ENCODE measurements around the gene ELP5. TPM values are rescaled to one million over a fixed set of nuclear protein-coding genes. Genes with fewer than 3 reads are reported as not detected.

Gene ELP5
- total and polyA plus RNA-seq, 2 donors (not counting 1 experiment from before 2014, with no cell fraction given) = 22.6 to 33.2 TPM

DNA sequence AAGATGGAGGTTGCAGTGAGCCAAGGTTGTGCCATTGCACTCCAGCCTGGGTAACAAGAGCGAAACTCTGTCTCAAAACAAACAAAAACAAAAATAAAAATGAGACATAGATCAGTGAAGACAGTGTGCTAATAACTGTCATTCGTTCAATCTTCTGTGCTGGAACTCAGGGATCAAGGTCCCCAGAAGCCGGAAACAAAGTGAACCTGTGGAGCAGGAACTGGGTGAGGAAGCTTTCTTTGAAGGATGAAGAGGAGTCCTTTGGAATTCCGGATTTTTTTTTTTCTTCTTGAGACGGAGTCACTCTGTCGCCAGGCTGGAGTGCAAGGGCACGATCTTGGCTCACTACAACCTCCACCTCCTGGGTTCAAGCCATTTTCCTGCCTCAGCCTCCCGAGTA lies 27.4 kb downstream of the ELP5 start:
- Histone ChIP-seq H2AFZ (ENCODE audit: low read length) (no peak overlapping the region), H3K36me3 (ENCODE audit: control insufficient read depth, insufficient read depth, low read length) (no peaks in the 10 kb centered on the region), H3K9me3 (ENCODE audit: control insufficient read depth, insufficient read depth, low read depth, low read length) (no peaks in the 10 kb centered on the region), H3K79me2 (ENCODE audit: control insufficient read depth, insufficient read depth, low read length) (no peaks in the 10 kb centered on the region), H3K4me1 (ENCODE audit: control insufficient read depth, extremely low read depth, insufficient read depth, low read length) (peaks cover 8% of the 10 kb centered on the region), H3K4me3 (replicated peaks in 1 of 4; ENCODE audit: control extremely low read depth in 1 of 4, insufficient read depth in 1 of 4, low read depth in 3 of 4, low read length in 4 of 4) (no peak overlapping the region), H3K27ac (ENCODE audit: insufficient read depth, low read length) (no peak overlapping the region), H3K9ac (ENCODE audit: insufficient read depth, low read length) (no peak overlapping the region), H3K27me3 (ENCODE audit: control insufficient read depth, insufficient read depth, low read length) (peaks cover 19% of the 10 kb centered on the region), H3K4me2 (ENCODE audit: extremely low read depth, insufficient read depth, low read length) (no peak overlapping the region), H4K20me1 (ENCODE audit: control insufficient read depth, extremely low read depth, insufficient read depth, low read length) (no peaks in the 10 kb centered on the region)
- TF ChIP-seq EZH2 (IDR thresholded peaks at IDR 0.05; ENCODE audit: low read length, missing control alignments) = no peak
- TF ChIP-seq, protein P1, sequence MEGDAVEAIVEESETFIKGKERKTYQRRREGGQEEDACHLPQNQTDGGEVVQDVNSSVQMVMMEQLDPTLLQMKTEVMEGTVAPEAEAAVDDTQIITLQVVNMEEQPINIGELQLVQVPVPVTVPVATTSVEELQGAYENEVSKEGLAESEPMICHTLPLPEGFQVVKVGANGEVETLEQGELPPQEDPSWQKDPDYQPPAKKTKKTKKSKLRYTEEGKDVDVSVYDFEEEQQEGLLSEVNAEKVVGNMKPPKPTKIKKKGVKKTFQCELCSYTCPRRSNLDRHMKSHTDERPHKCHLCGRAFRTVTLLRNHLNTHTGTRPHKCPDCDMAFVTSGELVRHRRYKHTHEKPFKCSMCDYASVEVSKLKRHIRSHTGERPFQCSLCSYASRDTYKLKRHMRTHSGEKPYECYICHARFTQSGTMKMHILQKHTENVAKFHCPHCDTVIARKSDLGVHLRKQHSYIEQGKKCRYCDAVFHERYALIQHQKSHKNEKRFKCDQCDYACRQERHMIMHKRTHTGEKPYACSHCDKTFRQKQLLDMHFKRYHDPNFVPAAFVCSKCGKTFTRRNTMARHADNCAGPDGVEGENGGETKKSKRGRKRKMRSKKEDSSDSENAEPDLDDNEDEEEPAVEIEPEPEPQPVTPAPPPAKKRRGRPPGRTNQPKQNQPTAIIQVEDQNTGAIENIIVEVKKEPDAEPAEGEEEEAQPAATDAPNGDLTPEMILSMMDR (conservative IDR thresholded peaks at IDR 0.05 in 1 of 2, IDR thresholded peaks at IDR 0.05 in 1 of 2; ENCODE audit: low read depth in 1 of 2, low read length in 2 of 2) = no peak
- DNase-seq (ENCODE audit: low read depth in 2 of 2) = no peak

DNA sequence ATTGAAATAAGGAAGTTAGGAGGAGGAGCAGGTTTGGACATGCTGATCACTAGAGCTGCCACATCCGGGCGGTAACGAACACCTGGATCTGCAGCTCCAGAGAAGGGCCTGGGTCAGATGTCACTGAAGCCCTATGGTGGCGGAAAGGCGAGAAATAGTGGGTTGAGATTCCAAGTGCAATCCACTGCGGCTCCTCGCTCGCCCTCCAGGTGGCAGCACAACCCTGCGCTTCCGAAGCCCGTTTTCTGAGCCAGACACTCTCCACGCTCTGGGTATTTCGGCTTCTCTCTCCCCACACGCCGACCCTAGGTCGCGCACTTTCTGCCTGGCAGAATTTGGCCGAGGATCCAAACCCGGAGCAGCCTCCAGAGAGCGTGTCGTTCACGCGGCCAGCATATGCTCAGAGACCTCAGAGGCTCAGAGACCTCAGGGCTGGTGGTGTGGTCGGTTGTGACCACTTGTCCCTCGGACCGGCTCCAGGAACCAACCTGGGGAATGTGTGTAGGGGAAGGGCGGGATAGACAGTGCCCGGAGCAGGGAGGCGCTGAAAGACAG lies 28.6 kb downstream of the ELP5 start:
- Histone ChIP-seq H3K9me3 (ENCODE audit: control insufficient read depth, insufficient read depth, low read depth, low read length) (no peaks in the 10 kb centered on the region), H3K4me2 (ENCODE audit: extremely low read depth, insufficient read depth, low read length) (peak overlapping the region; percentile 100), H3K27me3 (ENCODE audit: control insufficient read depth, insufficient read depth, low read length) (peaks cover 28% of the 10 kb centered on the region), H3K27ac (ENCODE audit: insufficient read depth, low read length) (peak overlapping the region; percentile 43), H3K4me3 (replicated peaks in 1 of 4; ENCODE audit: control extremely low read depth in 1 of 4, insufficient read depth in 1 of 4, low read depth in 3 of 4, low read length in 4 of 4) (peak overlapping the region; percentile 32 to 53 (median 50)), H3K79me2 (ENCODE audit: control insufficient read depth, insufficient read depth, low read length) (no peaks in the 10 kb centered on the region), H3K4me1 (ENCODE audit: control insufficient read depth, extremely low read depth, insufficient read depth, low read length) (peaks cover 8% of the 10 kb centered on the region), H4K20me1 (ENCODE audit: control insufficient read depth, extremely low read depth, insufficient read depth, low read length) (no peaks in the 10 kb centered on the region), H3K9ac (ENCODE audit: insufficient read depth, low read length) (peak overlapping the region; percentile 53), H3K36me3 (ENCODE audit: control insufficient read depth, insufficient read depth, low read length) (no peaks in the 10 kb centered on the region), H2AFZ (ENCODE audit: low read length) (peak overlapping the region; percentile 60)
- no peak for TF ChIP-seq EZH2 (IDR thresholded peaks at IDR 0.05; ENCODE audit: low read length, missing control alignments)
- TF ChIP-seq, protein P1 (conservative IDR thresholded peaks at IDR 0.05 in 1 of 2, IDR thresholded peaks at IDR 0.05 in 1 of 2; ENCODE audit: low read depth in 1 of 2, low read length in 2 of 2) = peak; percentile 80 to 96
- peak; percentile 60 to 78 for DNase-seq (ENCODE audit: low read depth in 2 of 2)

DNA sequence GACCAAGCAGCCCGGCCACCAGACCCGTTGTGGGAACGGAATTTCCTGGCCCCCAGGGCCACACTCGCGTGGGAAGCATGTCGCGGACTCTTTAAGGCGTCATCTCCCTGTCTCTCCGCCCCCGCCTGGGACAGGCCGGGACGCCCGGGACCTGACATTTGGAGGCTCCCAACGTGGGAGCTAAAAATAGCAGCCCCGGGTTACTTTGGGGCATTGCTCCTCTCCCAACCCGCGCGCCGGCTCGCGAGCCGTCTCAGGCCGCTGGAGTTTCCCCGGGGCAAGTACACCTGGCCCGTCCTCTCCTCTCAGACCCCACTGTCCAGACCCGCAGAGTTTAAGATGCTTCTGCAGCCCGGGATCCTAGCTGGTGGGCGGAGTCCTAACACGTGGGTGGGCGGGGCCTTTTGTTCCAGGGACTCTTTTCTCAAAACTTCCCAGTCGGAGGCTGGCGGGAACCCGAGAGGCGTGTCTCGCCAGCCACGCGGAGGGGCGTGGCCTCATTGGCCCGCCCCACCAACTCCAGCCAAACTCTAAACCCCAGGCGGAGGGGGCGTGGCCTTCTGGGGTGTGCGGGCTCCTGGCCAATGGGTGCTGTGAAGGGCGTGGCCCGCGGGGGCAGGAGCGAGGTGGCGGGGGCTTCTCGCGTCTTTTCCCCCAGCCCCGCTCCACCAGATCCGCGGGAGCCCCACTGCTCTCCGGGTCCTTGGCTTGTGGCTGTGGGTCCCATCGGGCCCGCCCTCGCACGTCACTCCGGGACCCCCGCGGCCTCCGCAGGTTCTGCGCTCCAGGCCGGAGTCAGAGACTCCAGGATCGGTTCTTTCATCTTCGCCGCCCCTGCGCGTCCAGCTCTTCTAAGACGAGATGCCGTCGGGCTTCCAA lies 29.3 kb downstream of the ELP5 start, which contains the start of gene SLC2A4:
SLC2A4 (plus strand) TSS at position 645 of the 879 bp plus-strand sequence; CDS start at position 862, 217 bp downstream.
- TF ChIP-seq EZH2 (IDR thresholded peaks at IDR 0.05; ENCODE audit: low read length, missing control alignments) = no peak
- H3K9ac ChIP-seq (ENCODE audit: insufficient read depth, low read length) = peak within 1 kb of the TSS; percentile 53
- H3K27me3 ChIP-seq (ENCODE audit: control insufficient read depth, insufficient read depth, low read length) = peaks cover 34% of the 10 kb centered on the region
- peaks cover 8% of the 10 kb centered on the region for H3K4me1 ChIP-seq (ENCODE audit: control insufficient read depth, extremely low read depth, insufficient read depth, low read length)
- H3K27ac ChIP-seq (ENCODE audit: insufficient read depth, low read length) = peak within 1 kb of the TSS; percentile 43
- peak within 1 kb of the TSS; percentile 32 to 53 (median 50) for H3K4me3 ChIP-seq (replicated peaks in 1 of 4; ENCODE audit: control extremely low read depth in 1 of 4, insufficient read depth in 1 of 4, low read depth in 3 of 4, low read length in 4 of 4)
- no peaks in the 10 kb centered on the region for H3K9me3 ChIP-seq (ENCODE audit: control insufficient read depth, insufficient read depth, low read depth, low read length)
- H3K79me2 ChIP-seq (ENCODE audit: control insufficient read depth, insufficient read depth, low read length) = no peaks in the 10 kb centered on the region
- H3K4me2 ChIP-seq (ENCODE audit: extremely low read depth, insufficient read depth, low read length) = peak within 1 kb of the TSS; percentile 100
- DNase-seq (ENCODE audit: low read depth in 2 of 2) = peak; percentile 82 to 93
- no peaks in the 10 kb centered on the region for H3K36me3 ChIP-seq (ENCODE audit: control insufficient read depth, insufficient read depth, low read length)
- no peaks in the 10 kb centered on the region for H4K20me1 ChIP-seq (ENCODE audit: control insufficient read depth, extremely low read depth, insufficient read depth, low read length)
- H2AFZ ChIP-seq (ENCODE audit: low read length) = peak within 1 kb of the TSS; percentile 60

Measured in fibroblast of lung (primary cell).